Liver (tissue), 9 donors: ENCODE data around the gene ALDH3A1. TPM values are rescaled to one million over a fixed set of nuclear protein-coding genes. Genes with fewer than 3 reads are reported as not detected.
"Not testable (repeated sequence)": the region's sequence is repeated elsewhere in the genome, so short reads cannot be mapped to it uniquely, and the experiment has no call there.

Experiments used
- DNase-seq: peaks from one replicate; pipeline ENCODE4 v3.0.0-alpha.2; 2017; ENCODE audit warnings: low spot score
- H3K27ac ChIP-seq, 2 donors: one replicate each; pipeline ENCODE4 v1.7.0; 2013; ENCODE audit warnings: inconsistent platforms in 2 of 2, low read length in 2 of 2, control low read depth in 1 of 2, low read depth in 1 of 2, mild to moderate bottlenecking in 1 of 2
- H3K27me3 ChIP-seq, 4 donors: one replicate each; pipeline versions ENCODE4 v1.6.1 to v1.7.0; 2013; ENCODE audit warnings: low read length in 3 of 4, inconsistent platforms in 1 of 4, mild to moderate bottlenecking in 1 of 4, moderate library complexity in 1 of 4; ENCODE audit not compliant: control insufficient read depth in 4 of 4, insufficient read depth in 4 of 4
- H3K36me3 ChIP-seq, 4 donors: one replicate each; pipeline versions ENCODE4 v1.6.1 to v1.7.0; 2013; ENCODE audit warnings: low read length in 3 of 4, mild to moderate bottlenecking in 3 of 4, low read depth in 1 of 4, moderate library complexity in 1 of 4; ENCODE audit not compliant: control insufficient read depth in 4 of 4, insufficient read depth in 3 of 4
- H3K4me1 ChIP-seq, 4 donors: one replicate each; pipeline versions ENCODE4 v1.6.1 to v1.7.0; 2013; ENCODE audit warnings: low read length in 3 of 4, mild to moderate bottlenecking in 3 of 4, moderate library complexity in 1 of 4; ENCODE audit not compliant: control insufficient read depth in 4 of 4, insufficient read depth in 4 of 4
- H3K4me3 ChIP-seq, 3 donors: one replicate each; pipeline versions ENCODE4 v1.6.1 to v1.7.0; 2013; ENCODE audit warnings: low read length in 3 of 3, control low read depth in 1 of 3, low read depth in 1 of 3, mild to moderate bottlenecking in 1 of 3
- H3K9ac ChIP-seq, 2 donors: one replicate each; pipeline ENCODE4 v1.7.0; 2013; ENCODE audit warnings: low read length in 2 of 2, mild to moderate bottlenecking in 2 of 2, moderate library complexity in 2 of 2, control low read depth in 1 of 2, low read depth in 1 of 2
- H3K9me3 ChIP-seq, 4 donors: one replicate each; pipeline versions ENCODE4 v1.6.1 to v1.7.0; 2013; ENCODE audit warnings: low read length in 3 of 4; ENCODE audit not compliant: control insufficient read depth in 4 of 4
- ATF3 ChIP-seq: IDR thresholded peaks from 2 replicates; pipeline ENCODE4 v1.6.1; 2016; ENCODE audit warnings: antibody characterized with exemption
- FOXA2 ChIP-seq: IDR thresholded peaks from 2 replicates; pipeline ENCODE4 v1.6.1; 2016; ENCODE audit warnings: antibody characterized with exemption
- GABPA ChIP-seq, 2 donors: IDR thresholded peaks in 1 of 2; conservative IDR thresholded peaks in 1 of 2; 2 replicates each; pipeline ENCODE4 v1.6.1; 2016; ENCODE audit warnings: antibody characterized with exemption in 2 of 2, mild to moderate bottlenecking in 1 of 2, moderate library complexity in 1 of 2
- HNF4A ChIP-seq, 2 donors: conservative IDR thresholded peaks; 2 replicates each; pipeline ENCODE4 v1.6.1; 2016; ENCODE audit warnings: antibody characterized with exemption in 2 of 2, mild to moderate bottlenecking in 2 of 2
- HNF4G ChIP-seq: IDR thresholded peaks from 2 replicates; pipeline ENCODE4 v1.6.1; 2016; ENCODE audit warnings: antibody characterized with exemption
- JUND ChIP-seq, 2 donors: IDR thresholded peaks; 2 replicates each; pipeline ENCODE4 v1.6.1; 2016; ENCODE audit warnings: antibody characterized with exemption in 2 of 2
- MAX ChIP-seq: IDR thresholded peaks from 2 replicates; pipeline ENCODE4 v1.6.1; 2016; ENCODE audit warnings: antibody characterized with exemption
- RAD21 ChIP-seq, 2 donors: IDR thresholded peaks; 2 replicates each; pipeline ENCODE4 v1.6.1; 2016; ENCODE audit warnings: antibody characterized with exemption in 2 of 2, mild to moderate bottlenecking in 2 of 2
- REST ChIP-seq: IDR thresholded peaks from 2 replicates; pipeline ENCODE4 v1.6.1; 2016; ENCODE audit warnings: antibody characterized with exemption, mild to moderate bottlenecking
- RXRA ChIP-seq, 2 donors: IDR thresholded peaks; 2 replicates each; pipeline ENCODE4 v1.6.1; 2017 to 2018; ENCODE audit warnings: antibody characterized with exemption in 2 of 2, mild to moderate bottlenecking in 1 of 2
- SP1 ChIP-seq: IDR thresholded peaks from 2 replicates; pipeline ENCODE4 v1.6.1; 2018; ENCODE audit warnings: antibody characterized with exemption, mild to moderate bottlenecking
- TAF1 ChIP-seq: conservative IDR thresholded peaks from 2 replicates; pipeline ENCODE4 v1.6.1; 2016; ENCODE audit warnings: antibody characterized with exemption, mild to moderate bottlenecking
- YY1 ChIP-seq: IDR thresholded peaks from 2 replicates; pipeline ENCODE4 v1.6.1; 2016; ENCODE audit warnings: antibody characterized with exemption, mild to moderate bottlenecking
- WGBS: extraction: QIAGEN DNeasy Blood & Tissue Kit; methylation state at CpG from one replicate; pipeline ENCODE4 v1.1.7; 2013; 5-methylcytosine and 5-hydroxymethylcytosine counted together
- polyA plus RNA-seq, 2 donors: library from polyadenylated mRNA; stranded (reverse) in 1 of 2; unstranded in 1 of 2; fragments of 200-250 nt in 1 of 2; fragments of >200 nt in 1 of 2; fragmentation: Nextera tagmentation in 1 of 2; extraction: Ambion mirVana in 1 of 2; gene quantifications; one replicate each; pipeline versions ENCODE4 v1.2.1 to v1.2.3, GENCODE V29; 2013 to 2015
- total RNA-seq, 2 donors: library from RNA; depleted of rRNA; stranded (reverse); fragments of >200 nt; gene quantifications; one replicate each; pipeline ENCODE4 v1.2.3, GENCODE V29; 2014
- TF ChIP-seq, protein P1 (sequence below): fragments of 150-350 bp; IDR thresholded peaks from 2 replicates; pipeline ENCODE4 v1.5.1; 2017; ENCODE audit warnings: improper control_type of control experiment, low read depth, low read length; ENCODE audit not compliant: missing input control
- TF ChIP-seq, protein P2 (sequence below): IDR thresholded peaks from 2 replicates; pipeline ENCODE4 v1.6.1; 2016; ENCODE audit warnings: antibody characterized with exemption
- donor health status: healthy.
- donor health status: healthy.
- donor health status: healthy.
- donor health status: healthy.
- donor health status: healthy.

The ALDH3A1 gene
- total and polyA plus RNA-seq, 4 donors, result 0.09 to 3.2 (median 0.22) TPM

- no peak for TF ChIP-seq YY1
- no peak for TF ChIP-seq RXRA (IDR thresholded peaks at IDR 0.05)
- TF ChIP-seq JUND (IDR thresholded peaks at IDR 0.05), result no peak
- no peak for TF ChIP-seq FOXA2
- TF ChIP-seq, protein P1, sequence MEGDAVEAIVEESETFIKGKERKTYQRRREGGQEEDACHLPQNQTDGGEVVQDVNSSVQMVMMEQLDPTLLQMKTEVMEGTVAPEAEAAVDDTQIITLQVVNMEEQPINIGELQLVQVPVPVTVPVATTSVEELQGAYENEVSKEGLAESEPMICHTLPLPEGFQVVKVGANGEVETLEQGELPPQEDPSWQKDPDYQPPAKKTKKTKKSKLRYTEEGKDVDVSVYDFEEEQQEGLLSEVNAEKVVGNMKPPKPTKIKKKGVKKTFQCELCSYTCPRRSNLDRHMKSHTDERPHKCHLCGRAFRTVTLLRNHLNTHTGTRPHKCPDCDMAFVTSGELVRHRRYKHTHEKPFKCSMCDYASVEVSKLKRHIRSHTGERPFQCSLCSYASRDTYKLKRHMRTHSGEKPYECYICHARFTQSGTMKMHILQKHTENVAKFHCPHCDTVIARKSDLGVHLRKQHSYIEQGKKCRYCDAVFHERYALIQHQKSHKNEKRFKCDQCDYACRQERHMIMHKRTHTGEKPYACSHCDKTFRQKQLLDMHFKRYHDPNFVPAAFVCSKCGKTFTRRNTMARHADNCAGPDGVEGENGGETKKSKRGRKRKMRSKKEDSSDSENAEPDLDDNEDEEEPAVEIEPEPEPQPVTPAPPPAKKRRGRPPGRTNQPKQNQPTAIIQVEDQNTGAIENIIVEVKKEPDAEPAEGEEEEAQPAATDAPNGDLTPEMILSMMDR, result no peak
- no peak for TF ChIP-seq RAD21 (IDR thresholded peaks at IDR 0.05)
- no peak for TF ChIP-seq GABPA (IDR thresholded peaks at IDR 0.05 in 1 of 2, conservative IDR thresholded peaks at IDR 0.05 in 1 of 2)
- TF ChIP-seq MAX, result no peak
Observed at GRCh38 chr17:19766016-19766415, 17.9 kb upstream of the ALDH3A1 start (continued).

- 95% methylated on average over 6 of the region's 6 CpGs for WGBS
- not testable (repeated sequence) for H3K9me3 ChIP-seq, H3K36me3 ChIP-seq, H3K27ac ChIP-seq, H3K9ac ChIP-seq, H3K27me3 ChIP-seq, H3K4me1 ChIP-seq, H3K4me3 ChIP-seq, DNase-seq
Observed at GRCh38 chr17:19763991-19764390, 15.9 kb upstream of the ALDH3A1 start.

GRCh38 chr17:19763416-19763815 is 15.3 kb upstream of the ALDH3A1 start:
- H3K4me3 ChIP-seq, result no peak overlapping the region

DNA sequence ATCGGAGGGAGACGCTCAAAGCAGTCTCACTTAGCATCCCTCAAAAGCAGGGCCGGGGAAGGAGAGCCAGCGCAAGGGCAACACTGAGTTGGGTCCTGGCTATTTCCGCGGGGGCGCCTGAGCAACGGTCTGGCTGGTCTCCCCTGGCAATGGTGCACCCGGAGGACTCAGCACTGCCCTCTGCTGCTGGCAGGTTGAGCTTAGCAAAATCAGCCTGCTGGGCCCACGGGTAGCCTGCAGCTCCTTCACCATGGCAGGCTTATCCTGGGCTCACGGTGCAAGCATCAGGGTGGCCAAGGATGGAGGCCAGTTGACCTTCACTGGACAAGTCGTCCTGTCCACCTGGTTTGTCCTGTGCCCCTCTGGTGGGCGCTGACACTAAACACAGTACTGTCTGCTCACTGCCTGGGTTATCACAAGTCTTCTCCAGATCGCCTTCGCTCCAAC is 14.4 kb upstream of the ALDH3A1 start:
- WGBS, result 34% methylated on average over 15 of the region's 15 CpGs
- TF ChIP-seq RAD21 (IDR thresholded peaks at IDR 0.05) (peak; percentile 73 to 90), REST (no peak), JUND (IDR thresholded peaks at IDR 0.05) (no peak), TAF1 (no peak), ATF3 (no peak), YY1 (no peak), HNF4G (no peak), SP1 (no peak), RXRA (IDR thresholded peaks at IDR 0.05) (no peak), FOXA2 (no peak), HNF4A (conservative IDR thresholded peaks at IDR 0.05) (no peak), MAX (no peak)
- TF ChIP-seq, protein P1, result peak; percentile 69
- TF ChIP-seq, protein P2, sequence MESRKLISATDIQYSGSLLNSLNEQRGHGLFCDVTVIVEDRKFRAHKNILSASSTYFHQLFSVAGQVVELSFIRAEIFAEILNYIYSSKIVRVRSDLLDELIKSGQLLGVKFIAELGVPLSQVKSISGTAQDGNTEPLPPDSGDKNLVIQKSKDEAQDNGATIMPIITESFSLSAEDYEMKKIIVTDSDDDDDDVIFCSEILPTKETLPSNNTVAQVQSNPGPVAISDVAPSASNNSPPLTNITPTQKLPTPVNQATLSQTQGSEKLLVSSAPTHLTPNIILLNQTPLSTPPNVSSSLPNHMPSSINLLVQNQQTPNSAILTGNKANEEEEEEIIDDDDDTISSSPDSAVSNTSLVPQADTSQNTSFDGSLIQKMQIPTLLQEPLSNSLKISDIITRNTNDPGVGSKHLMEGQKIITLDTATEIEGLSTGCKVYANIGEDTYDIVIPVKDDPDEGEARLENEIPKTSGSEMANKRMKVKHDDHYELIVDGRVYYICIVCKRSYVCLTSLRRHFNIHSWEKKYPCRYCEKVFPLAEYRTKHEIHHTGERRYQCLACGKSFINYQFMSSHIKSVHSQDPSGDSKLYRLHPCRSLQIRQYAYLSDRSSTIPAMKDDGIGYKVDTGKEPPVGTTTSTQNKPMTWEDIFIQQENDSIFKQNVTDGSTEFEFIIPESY, result no peak

More at GRCh38 chr17:19763416-19763815, 15.3 kb upstream of the ALDH3A1 start:
- no peak for DNase-seq
- H3K9me3 ChIP-seq, result no peaks in the 10 kb centered on the region
- no peak overlapping the region for H3K27ac ChIP-seq
- H3K27me3 ChIP-seq, result no peaks in the 10 kb centered on the region
- H3K36me3 ChIP-seq, result no peaks in the 10 kb centered on the region
- 94% methylated on average over 2 of the region's 2 CpGs for WGBS
- H3K9ac ChIP-seq, result no peak overlapping the region
- peaks cover 0 to 7% (median 2%) of the 10 kb centered on the region in 4 donors for H3K4me1 ChIP-seq
- TF ChIP-seq RAD21 (IDR thresholded peaks at IDR 0.05) (no peak), TAF1 (no peak)

More for the DNA sequence above, 14.4 kb upstream of the ALDH3A1 start:
- peak; percentile 57 for DNase-seq
- Histone ChIP-seq H3K27ac (no peak overlapping the region), H3K36me3 (no peaks in the 10 kb centered on the region), H3K27me3 (no peaks in the 10 kb centered on the region), H3K4me3 (no peak overlapping the region), H3K4me1 (peaks cover 0 to 7% (median 2%) of the 10 kb centered on the region in 4 donors), H3K9me3 (no peaks in the 10 kb centered on the region), H3K9ac (no peak overlapping the region)
